Psoas muscle (tissue), 8 donors: Measurements from ENCODE around the gene RPS26. TPM values are rescaled to one million over a fixed set of nuclear protein-coding genes. Genes with fewer than 3 reads are reported as not detected.

ENCODE experiments used
- ATAC-seq, 4 donors: fragments of 200-7000 bp; cut with Tn5 transposase; one replicate each; pipeline ENCODE4 v1.9.1; 2020; ENCODE audit warnings: moderate library complexity in 3 of 4, mild to moderate bottlenecking in 2 of 4
- DNase-seq, 2 donors: peaks; one replicate each; pipeline ENCODE4 v3.0.0-alpha.2; 2020
- H3K27ac ChIP-seq: fragments of 200-600 bp; one replicate; pipeline ENCODE4 v1.8.0; 2022
- H3K27me3 ChIP-seq, 3 donors: fragments of 200-600 bp in 1 of 3; one replicate each; pipeline versions ENCODE4 v1.6.1 to v1.8.0; 2013 to 2022; ENCODE audit warnings: low read length in 2 of 3, mild to moderate bottlenecking in 2 of 3, moderate library complexity in 1 of 3; ENCODE audit not compliant: insufficient read depth in 3 of 3
- H3K36me3 ChIP-seq, 2 donors: fragments of 200-600 bp in 1 of 2; one replicate each; pipeline versions ENCODE4 v1.6.1 to v1.8.0; 2013 to 2022; ENCODE audit warnings: low read depth in 1 of 2, mild to moderate bottlenecking in 1 of 2, moderate library complexity in 1 of 2; ENCODE audit not compliant: insufficient read depth in 1 of 2
- H3K4me1 ChIP-seq: fragments of 200-600 bp; one replicate; pipeline ENCODE4 v1.8.0; 2022
- H3K4me3 ChIP-seq: fragments of 200-600 bp; one replicate; pipeline ENCODE4 v1.8.0; 2022; ENCODE audit warnings: mild to moderate bottlenecking
- H3K9me3 ChIP-seq: fragments of 200-600 bp; one replicate; pipeline ENCODE4 v1.8.0; 2022
- WGBS, 3 donors: extraction: QIAGEN DNeasy Blood & Tissue Kit; methylation state at CpG; one replicate each; pipeline versions ENCODE4 v1.1.6 to v1.1.7; 2013; 5-methylcytosine and 5-hydroxymethylcytosine counted together
- intact Hi-C, 2 donors: fragments of 100-400 bp; cut with DNase I; formaldehyde crosslinking; loops; one replicate each; pipeline versions ENCODE4 v1.11.0 to v1.14.2; 2022
- long read RNA-seq, 2 donors: library from polyadenylated mRNA; unstranded; transcript quantifications; one replicate each; pipeline ENCODE4 v2.0.0, GENCODE V29; 2021
- polyA plus RNA-seq, 3 donors: library from polyadenylated mRNA; stranded (reverse); fragments of 200-250 nt; gene quantifications; one replicate each; pipeline ENCODE4 v1.2.3, GENCODE V29; 2013
- total RNA-seq, 4 donors: library from RNA; stranded (reverse); fragmentation: NEBNext Ultra II Directional in 2 of 4; extraction: Animal tissue kit (Norgen Biotek cat#: 25700) in 2 of 4; gene quantifications; one replicate each; pipeline versions ENCODE4 v1.2.1 to v1.2.4, GENCODE V29; 2021 to 2023
- TF ChIP-seq, protein P1 (sequence below): fragments of 200-600 bp; IDR thresholded peaks from one replicate; pipeline ENCODE4 v1.8.0; 2022; ENCODE audit warnings: antibody characterized with exemption
- donor health status: healthy with polysubstance abuse.
- donor health status: DM: no; HTN: no; CAD: no; lungs with moderate emphysema.
- donor health status: Bipolar disorder and iron deficiency.
- donor health status: healthy.
- donor health status: DM: yes; HTN: yes; CAD: no.
- donor health status: DM: no; HTN: no; CAD: no.
- donor health status: DM: no; HTN: no; CAD: no.
- donor health status: DM: yes; HTN: yes; CAD: no.

RPS26 gene
- total RNA-seq (10 to 100 TPM; 16.6 to 49.8 (median 23.6) TPM), polyA plus RNA-seq (1,000 to 10,000 TPM in 1 of 3 donors, 100 to 1,000 TPM in 2; 712 to 1,360 (median 853) TPM)
- long read RNA-seq, donor 1, transcript RPS26-204 (4 exons, 1,140 nt): major isoform, 5 of 6 reads
- long read RNA-seq, donor 1, partial matches to known transcripts: 1 of 6 reads
- long read RNA-seq, donor 1, other reads (novel, unspliced or antisense): 0 of 6 reads
- long read RNA-seq, donor 2, partial matches to known transcripts: 1 of 5 reads
- long read RNA-seq, donor 2, other reads (novel, unspliced or antisense): 0 of 5 reads

DNA sequence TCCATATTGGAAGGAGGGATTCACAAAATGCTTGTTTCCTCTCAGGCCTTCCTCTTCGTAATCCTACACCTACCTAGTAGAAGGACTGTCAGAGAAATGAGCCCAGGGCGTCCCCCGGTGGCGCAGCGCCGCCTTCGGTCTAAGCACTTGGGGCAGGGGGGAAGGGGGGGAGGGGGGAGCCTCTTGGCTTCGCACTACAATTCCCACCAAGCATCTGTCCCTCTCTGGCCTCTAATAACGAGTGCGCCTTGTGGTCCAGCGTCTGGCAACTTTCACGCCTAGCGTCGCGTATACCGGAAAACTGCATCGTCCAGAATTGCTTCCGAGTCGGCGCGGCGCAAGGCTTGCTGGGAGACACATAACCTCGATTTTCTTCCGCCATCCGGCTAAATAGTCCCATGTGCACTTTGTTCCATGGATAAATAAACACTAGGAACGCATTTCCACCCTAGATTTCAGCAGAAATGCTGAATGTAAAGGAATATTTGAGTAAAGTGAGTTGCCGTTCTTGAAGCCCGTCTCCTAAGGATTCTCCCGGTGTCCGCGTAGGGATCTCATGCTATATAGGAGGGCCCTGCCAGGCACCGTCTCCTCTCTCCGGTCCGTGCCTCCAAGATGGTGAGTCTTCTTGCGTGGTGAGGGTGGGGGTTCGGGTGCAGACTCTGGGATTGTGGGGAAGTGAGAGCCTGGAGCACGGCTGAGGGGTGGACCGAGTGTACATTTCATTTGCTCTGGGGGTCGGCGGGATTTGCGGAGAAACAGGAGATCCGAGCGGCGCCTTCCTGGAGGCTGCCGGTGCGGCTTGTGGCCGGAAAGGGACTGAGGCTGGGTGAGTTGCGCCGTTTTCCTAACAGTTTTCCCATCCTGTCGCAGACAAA, at the start of gene RPS26:
RPS26 (plus strand) TSS at position 367 of the 878 bp plus-strand sequence; CDS start at position 616, 249 bp downstream.
- WGBS, 3 donors: 0% methylated on average over 47 to 50 of the region's 50 CpGs
- Histone ChIP-seq H3K4me3 (peak within 1 kb of the TSS; percentile 93), H3K36me3 (peaks cover 7 to 38% of the 10 kb centered on the region in 2 donors), H3K27ac (peak within 1 kb of the TSS; percentile 99), H3K4me1 (peaks cover 17% of the 10 kb centered on the region), H3K9me3 (no peaks in the 10 kb centered on the region), H3K27me3 (no peaks in the 10 kb centered on the region)
- ATAC-seq: peak; percentile 94 to 96 (median 96)
- intact Hi-C loops: loop anchor here in 1 of 2 donors (2.0 kb wide), 1 partner anchor 45 kb away; the partner anchor contains the start of gene SUOX
- DNase-seq: peak; percentile 96 to 99
- TF ChIP-seq, protein P1, sequence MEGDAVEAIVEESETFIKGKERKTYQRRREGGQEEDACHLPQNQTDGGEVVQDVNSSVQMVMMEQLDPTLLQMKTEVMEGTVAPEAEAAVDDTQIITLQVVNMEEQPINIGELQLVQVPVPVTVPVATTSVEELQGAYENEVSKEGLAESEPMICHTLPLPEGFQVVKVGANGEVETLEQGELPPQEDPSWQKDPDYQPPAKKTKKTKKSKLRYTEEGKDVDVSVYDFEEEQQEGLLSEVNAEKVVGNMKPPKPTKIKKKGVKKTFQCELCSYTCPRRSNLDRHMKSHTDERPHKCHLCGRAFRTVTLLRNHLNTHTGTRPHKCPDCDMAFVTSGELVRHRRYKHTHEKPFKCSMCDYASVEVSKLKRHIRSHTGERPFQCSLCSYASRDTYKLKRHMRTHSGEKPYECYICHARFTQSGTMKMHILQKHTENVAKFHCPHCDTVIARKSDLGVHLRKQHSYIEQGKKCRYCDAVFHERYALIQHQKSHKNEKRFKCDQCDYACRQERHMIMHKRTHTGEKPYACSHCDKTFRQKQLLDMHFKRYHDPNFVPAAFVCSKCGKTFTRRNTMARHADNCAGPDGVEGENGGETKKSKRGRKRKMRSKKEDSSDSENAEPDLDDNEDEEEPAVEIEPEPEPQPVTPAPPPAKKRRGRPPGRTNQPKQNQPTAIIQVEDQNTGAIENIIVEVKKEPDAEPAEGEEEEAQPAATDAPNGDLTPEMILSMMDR: peak; percentile 43

DNA sequence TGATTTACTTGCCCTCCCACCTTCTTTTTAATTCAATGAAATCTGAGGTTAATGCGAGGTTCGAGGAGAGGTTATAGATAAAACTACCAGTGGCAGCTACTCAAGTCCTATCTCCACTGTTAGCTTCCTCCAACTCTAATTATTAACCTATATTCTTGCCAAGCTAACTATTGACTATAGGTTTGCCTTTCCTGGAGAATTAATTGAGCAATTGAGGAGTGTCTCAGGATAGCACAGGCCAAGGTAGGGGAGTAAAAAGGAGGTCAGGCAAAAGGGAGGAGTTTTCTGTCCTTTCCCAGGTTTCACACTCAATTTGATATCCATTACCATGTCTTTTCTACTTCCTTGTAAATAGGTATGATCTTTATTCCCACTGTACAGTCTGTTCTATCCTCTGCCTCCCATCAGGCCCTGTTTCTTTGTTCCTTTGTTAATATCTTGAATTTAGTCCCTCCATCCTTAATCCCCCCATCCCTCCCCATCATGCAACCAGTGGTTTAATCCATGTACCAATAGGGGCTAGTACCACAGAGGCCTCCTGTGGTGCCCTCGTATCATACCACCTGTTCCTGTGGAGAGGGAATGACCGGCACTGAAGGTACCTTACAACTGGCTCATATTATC, 48.4 kb upstream of the RPS26 start:
- intact Hi-C loops: loop anchor here in 1 of 2 donors (10.0 kb wide), 1 partner anchor 111 kb away; the partner anchor contains the start of gene PA2G4
- Histone ChIP-seq H3K4me3 (no peak overlapping the region), H3K27me3 (no peaks in the 10 kb centered on the region), H3K36me3 (peaks cover 13 to 72% of the 10 kb centered on the region in 2 donors), H3K4me1 (peaks cover 9% of the 10 kb centered on the region), H3K27ac (no peak overlapping the region), H3K9me3 (no peaks in the 10 kb centered on the region)
- WGBS, 3 donors: 73 to 81% (median 77%) methylated on average over 4 of the region's 4 CpGs
- TF ChIP-seq, protein P1: no peak
- ATAC-seq (no peak), DNase-seq (no peak)

DNA sequence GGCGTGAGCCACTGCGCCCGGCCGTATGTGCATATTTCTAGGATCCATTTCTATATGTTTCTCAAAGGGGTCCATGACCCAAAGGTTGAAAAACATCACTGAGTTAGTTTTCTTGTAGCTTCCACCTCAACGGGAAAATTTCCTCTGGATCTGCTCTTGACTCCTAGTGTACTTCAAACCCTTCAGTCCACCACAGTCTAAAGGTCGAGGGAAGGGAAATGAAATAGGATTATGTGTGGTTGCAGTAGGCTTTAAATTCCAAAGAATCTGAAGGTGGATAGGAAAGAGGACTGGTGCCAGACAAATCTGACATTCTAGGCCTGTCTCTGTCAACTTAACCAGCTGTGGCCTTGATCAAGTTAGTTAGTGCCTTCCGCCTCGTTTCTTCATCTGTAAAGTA, 46.4 kb upstream of the RPS26 start:
- Histone ChIP-seq H3K27me3 (no peaks in the 10 kb centered on the region), H3K36me3 (peaks cover 13 to 51% of the 10 kb centered on the region in 2 donors), H3K4me1 (peaks cover 13% of the 10 kb centered on the region), H3K27ac (no peak overlapping the region), H3K9me3 (no peaks in the 10 kb centered on the region), H3K4me3 (no peak overlapping the region)
- 66 to 80% (median 77%) methylated on average over 8 of the region's 8 CpGs for WGBS, 3 donors
- TF ChIP-seq, protein P1: no peak
- ATAC-seq (no peak), DNase-seq (no peak)
- intact Hi-C loops: loop anchor here in 1 of 2 donors (5.0 to 10.0 kb wide), 2 partner anchors 42 to 109 kb away; partner anchors contain the start of gene PA2G4

DNA sequence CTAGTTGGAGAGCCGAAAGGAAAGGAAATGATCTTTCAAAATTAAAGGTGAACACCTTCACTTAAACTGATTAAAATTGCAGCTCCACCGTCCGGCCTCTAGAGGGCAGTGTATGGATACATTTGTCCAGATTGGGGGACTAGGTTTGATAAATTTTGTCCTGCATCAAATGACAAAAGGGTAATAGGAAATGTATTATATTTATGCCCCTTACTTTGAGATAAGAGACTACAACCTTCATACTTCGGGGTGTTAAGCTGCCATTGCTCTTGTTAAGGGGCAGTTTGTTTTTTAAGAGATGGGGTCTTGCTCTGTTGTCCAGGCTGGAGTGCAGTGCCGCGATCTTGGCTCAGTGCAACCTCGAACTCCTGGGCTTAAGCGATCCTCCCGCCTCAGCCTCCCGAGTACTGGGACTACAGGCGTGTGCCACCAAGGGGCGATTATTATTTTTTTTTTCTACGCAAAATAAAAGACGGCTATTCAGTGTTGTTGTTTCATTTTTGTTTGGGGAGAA, 45.5 kb upstream of the RPS26 start:
- intact Hi-C loops: loop anchor here (2.0 to 10.0 kb wide), 3 partner anchors 41 to 109 kb away; partner anchors contain the start of genes PA2G4 (in 1 of the 2) and RPS26 (in 1 of the 2)
- DNase-seq (peak; percentile 46 to 65), ATAC-seq (peak; percentile 43 to 75 (median 56))
- Histone ChIP-seq H3K36me3 (peaks cover 9 to 42% of the 10 kb centered on the region in 2 donors), H3K4me3 (peak overlapping the region; percentile 68), H3K27ac (peak overlapping the region; percentile 84), H3K9me3 (no peaks in the 10 kb centered on the region), H3K4me1 (peaks cover 17% of the 10 kb centered on the region), H3K27me3 (no peaks in the 10 kb centered on the region)
- TF ChIP-seq, protein P1: peak; percentile 79
- 21 to 27% (median 21%) methylated on average over 14 of the region's 14 CpGs for WGBS, 3 donors
